Fibroblast of skin of left biceps (primary cell): ENCODE data around the gene MCCC2.
"Not testable (repeated sequence)": the region's sequence is repeated elsewhere in the genome, so short reads cannot be mapped to it uniquely, and the experiment has no call there.

Experiments used
- DNase-seq, 2 experiments: peaks; one replicate each; pipeline ENCODE4 v3.0.0-alpha.2; 2013; ENCODE audit warnings: low read depth in 2 of 2

Gene MCCC2

DNA sequence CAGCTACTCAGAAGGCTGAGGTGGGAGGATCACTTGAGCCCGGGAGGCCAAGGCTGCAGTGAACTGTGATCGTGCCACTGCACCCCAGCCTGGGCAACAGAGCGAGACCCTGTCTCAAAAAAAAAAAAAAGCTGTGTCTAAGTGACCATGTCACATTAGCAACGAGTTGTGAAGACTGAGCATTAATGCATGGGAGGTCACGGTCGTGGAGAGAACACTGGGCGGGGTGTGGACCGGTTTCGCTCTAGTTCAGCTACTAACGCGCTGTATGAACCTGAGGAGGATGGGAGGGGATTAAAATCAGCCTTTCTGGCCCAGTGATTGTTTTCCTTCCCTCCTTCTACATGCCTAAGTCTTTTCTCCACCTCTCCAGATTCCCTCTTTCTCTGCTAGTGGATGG, 75.2 kb downstream of the MCCC2 start:
- DNase-seq, result no peak

DNA sequence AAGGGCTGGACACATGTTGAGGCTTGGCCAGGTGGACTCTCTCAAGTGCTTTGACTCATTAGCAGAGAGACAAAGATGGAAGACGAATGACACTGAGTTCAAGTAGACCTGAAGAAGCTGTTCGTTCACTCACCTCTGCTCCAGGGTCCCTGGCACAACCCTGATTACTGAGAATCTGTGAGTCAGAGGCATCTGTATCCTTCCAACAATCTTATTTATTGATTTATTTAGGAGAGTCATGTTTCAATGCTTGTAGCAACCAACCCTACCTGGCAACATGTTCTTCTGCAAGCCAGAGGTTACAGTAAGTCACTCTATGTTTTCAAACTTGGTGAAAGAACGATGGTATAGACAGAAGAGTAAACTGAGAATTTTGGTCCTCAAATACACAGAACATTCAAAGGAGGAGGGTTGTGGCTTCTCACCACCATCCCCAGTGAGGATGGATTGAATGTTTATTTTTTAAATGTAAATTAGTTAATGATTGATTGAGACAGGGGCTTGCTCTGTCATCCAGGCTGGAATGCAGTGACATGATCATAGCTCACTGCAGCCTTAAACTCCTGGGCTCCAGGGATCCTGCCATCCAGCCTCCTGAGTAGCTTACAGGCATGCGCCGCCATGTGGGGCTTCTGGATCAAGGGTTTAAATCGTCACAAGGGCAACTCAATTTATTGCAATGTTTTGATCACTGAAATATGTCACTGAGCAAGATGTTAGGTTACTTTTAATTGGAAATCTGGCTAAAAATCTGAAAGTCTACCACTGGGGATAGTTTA, 76.2 kb downstream of the MCCC2 start:
- no peak for DNase-seq

DNA sequence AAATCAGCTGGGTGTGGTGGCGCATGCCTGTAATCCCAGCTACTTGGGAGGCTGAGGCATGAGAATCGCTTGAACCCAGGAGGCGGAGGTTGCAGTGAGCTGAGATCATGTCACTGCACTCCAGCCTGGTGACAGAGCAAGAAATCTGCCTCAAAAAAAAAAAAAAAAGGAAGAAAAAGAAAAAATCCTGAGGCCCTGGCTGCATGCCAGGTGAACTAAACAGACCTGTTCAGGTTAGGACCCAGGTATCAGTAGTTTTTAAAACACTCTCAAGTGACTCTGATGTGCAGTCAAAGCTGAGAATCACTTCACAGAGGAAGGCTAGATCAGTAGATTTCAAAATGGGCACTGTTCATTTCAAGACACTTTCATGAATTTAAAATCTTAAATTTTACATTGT, 77.5 kb downstream of the MCCC2 start:
- DNase-seq, result not testable (repeated sequence)

DNA sequence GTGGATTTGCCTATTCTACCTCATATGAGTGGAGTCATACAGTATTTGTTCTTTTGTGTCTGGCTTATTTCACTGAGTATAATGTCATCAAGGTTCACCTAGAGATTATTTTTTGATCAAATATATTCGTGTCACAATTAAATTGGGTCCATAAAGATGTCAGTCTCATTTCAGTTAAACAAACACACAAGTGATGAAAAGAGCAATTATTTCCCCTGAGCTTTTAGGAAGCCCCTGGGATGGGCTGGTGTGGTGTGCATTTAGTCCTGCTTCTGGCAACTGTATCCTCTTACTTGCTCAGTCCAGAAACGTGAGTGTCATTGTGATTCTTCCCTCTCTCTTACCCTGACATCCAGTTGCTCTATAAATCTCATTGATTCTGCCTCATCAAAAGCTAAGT, 79.2 kb downstream of the MCCC2 start:
- DNase-seq, result no peak

DNA sequence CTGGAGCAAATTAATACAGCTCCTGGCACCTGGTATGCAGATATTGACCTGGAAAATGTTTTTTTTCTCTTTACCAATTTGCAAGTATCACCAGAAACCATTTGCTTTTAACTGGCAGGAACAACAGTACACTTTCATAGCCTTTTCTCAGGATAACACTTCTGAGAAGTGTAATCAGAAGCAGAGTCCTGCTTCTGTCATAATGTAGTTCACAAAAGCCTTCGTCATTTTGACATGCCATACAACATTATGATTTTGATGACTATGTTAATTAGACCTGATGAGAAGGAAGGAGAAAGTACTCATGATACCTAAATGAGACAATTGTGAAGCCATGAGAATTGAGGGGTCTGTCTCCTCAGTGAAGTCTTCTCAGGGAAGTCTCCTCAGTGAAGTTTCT, 90.8 kb downstream of the MCCC2 start:
- no peak for DNase-seq

DNA sequence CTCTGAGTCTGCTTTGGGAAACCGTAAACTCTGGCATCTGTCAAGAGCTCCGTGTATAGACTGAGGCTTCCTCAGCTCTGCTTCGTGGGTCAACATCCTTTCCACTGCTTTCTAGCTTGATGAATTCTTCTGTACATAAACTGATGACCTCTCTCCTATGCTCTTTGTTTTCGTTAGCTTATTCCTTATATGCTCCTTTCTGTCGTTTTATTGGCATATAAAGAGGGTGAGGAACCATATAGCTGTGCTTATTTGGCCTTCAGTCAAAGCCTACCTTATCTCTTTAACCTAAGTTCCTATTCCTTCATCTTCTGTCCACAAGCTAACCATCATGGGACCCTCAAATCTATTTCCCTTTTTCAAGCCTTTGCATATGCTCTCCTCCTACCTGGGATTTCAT, 92.6 kb downstream of the MCCC2 start:
- DNase-seq, result no peak

DNA sequence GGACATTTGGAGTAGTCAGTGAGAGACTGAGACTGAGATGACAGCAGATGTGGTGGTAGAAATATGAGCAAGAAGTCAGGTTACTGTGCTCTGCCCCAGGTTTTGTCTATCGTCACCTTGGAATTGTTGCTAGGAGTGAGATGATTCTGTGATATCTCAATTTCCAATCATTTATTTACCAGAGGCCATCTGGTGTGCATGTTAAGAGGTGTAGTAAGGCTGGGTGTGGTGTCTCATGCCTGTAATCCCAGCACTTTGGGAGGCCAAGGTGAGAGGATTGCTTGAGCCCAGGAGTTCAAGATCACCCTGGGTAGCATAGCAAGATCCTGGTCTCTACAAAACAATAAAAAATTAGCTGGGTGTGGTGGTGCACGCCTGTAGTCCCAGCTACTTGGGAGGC, 93.4 kb downstream of the MCCC2 start:
- no peak for DNase-seq

DNA sequence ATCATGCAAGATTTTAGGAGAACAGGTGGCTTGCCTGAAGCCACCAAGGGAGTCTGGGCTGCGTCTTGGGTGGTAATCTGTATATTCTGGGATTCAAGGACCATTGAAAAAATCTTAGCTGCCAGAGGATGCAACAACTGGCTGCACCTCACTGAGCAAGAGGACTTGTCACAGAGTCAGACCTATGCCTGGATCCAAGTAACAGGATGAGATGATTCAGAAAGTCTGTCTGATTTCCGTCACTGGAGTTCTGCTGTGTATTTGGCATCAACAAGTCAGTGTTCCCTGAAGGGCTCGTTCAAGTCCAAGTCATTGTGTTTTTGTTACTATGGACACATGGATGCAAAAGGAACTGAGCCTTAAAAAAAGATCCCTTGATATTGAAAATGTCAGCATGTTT, 94.2 kb downstream of the MCCC2 start:
- DNase-seq, result no peak

DNA sequence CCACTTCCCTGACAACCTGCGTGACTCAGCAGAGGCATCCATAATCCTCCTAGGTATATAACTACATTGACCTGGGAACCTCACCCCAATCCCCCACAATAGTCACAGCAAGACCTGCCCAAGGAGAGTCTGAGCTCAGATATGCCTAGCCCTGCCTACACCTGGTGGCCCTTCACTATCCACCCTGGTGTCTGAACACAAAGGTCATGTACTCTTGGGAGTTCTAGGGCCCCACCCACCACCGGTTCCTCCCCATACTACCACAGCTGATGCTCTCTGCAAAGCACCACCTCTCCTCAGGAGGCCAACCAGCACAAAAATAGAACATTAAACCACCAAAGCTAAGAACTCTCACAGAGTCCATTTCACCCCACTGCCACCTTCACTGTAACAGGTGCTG, 97.2 kb downstream of the MCCC2 start:
- DNase-seq, result no peak

DNA sequence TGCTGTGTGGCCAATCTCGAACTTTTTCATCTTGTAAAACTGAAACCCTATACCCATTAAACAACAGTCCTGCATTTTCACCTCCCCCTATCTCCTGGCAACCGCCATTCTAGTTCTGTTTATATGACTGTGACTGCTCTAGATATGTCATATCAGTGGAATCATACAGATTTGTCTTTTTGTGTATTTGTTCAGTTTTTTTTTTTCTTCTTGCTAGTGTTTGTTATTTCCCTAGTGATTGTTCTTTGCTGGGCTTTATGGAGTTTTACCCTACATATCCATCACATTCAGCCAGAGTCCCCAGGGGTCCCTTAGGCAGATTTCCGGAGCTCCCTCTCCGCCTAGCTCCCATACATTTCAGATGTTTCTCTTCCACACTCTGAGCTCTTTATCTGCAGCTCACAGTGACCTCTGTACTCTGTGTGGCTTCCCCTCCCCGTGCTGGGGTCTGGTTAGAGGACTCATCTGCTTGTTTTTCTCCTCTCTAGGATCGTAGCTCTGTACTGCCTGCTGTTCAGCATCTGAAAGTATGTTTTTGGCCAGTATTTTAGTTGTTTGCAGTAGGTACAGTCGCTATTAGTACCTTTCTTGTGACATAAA, 106.8 kb downstream of the MCCC2 start:
- no peak for DNase-seq

DNA sequence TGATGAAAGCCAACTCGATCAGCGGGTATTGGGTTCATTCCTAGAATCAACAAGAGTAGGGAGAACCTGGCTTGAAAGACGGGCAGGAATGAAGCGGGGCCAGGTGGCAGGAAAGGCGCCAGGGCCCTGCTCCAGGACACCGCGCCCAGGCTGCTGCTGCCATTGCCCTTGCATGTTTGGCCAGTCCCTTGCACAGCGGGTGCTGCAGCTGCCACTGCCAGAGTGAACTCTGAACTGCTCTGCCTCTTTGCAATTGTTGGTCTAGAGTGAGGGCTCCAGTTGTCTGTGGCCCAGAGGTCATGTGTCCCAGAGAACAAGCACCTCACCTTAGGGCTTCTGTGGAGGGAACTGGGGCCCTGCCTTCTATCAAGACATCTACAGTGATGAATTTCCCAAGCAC, 107.9 kb downstream of the MCCC2 start:
- no peak for DNase-seq

DNA sequence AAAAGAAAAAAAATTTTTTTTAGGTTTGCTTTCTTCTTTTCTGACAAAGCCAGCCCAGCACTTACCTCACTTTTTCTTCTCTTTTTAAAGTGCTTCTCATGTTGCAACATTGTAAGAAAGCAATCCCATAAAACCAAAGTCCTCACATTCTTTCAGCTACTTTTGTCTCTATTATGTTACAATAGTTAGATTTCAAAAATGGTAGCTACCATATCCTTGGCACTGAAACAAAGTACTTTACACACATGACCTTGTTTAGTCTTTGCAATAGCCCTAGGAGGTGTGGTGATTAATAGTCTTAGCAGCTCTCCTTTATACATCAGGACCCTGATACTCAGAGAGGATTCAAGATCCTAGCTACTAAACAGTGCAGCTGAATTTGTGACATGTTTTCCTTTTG, 108.5 kb downstream of the MCCC2 start:
- DNase-seq, result no peak

DNA sequence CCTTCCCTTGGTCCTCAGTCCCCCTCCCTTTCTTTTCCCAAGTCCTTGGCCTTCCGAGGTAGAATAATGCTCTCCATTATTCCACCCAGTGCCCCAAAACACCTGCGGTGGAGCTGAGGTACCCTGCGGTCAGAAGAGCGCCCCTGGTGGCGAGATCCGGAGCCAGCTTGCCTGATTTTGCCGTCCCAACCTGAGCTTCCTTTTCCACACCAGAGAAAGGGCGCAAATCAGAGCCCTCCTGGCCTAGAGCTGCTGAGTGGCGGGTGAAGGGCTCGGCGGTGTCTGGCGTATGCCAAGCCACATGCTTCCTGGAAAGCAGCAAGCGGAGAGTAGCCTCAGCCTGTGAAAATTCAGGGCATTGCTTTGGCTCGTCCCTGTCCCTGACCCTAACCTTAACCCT, 110.8 kb downstream of the MCCC2 start:
- no peak for DNase-seq

DNA sequence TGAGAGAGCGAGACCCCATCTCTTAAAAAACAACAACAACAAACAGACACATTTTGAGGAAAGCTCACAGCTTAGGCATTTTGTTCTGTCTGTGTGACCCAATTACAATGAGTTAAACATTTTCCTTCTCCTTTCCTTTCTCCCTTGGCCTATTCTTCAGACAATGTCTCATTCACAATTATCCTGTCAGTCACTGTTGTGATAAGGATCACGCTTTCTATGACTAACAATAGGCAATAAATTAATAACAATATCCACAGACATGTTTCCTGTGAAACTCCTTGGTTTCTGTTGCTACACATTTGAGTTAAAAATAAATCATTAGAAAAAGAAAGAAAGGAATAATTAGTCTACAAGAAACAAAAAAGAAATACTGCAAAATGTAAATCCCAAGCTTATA, 112.1 kb downstream of the MCCC2 start:
- DNase-seq, result no peak

DNA sequence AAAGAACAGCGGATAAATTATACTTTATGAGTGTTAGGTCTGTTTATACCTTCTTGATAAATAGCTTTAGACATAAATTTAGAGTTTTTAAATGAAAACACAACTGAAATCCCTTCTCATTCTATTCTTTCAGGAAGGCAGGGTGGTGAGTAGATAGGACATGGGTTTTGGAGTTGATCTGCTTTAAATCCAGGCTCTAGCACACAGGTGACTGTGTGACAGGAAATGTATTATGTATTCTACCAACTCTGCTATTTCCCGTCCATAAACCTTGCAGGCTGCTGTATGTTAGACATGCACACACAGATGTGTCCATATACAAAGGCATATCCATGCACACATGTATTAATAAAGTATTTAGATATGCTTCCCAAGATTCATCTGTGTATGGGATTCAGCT, 112.6 kb downstream of the MCCC2 start:
- no peak for DNase-seq

DNA sequence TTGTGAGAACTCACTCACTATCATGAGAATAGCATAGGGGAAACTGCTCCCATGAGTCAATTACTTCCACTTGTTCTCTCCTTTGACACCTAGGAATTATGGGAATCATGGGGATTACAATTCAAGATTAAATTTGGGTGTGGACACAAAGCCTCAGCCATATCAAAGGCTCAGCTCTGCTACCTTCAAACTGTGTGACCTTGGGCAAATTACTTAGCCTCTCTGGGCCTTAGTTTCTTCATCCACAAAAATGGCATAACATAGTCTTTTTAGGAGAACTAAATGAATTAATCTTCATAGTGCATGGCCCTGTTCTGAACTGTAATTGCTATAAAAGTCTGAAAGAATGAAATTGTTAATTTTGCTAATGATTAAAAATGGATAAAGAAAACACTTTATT, 113.7 kb downstream of the MCCC2 start:
- no peak for DNase-seq

DNA sequence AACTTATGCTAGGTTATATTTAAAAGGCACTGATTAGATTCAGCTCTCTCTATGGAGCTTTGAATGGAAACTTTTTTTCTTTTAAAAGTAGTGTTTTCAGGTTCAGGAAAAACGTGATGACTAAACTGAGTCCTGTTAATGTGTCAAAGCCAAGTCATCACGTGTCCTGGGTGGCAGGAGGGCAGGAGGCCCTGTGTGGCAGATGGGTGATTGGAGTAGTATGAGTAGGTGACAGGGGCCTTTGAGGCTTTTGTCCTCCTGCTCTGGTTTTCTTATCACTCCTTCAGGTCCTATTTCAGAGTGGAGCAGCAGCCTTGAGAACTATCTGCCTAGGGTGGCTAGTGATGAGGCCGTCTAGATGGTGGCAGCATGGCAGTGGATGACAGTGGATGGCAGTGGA, 114.3 kb downstream of the MCCC2 start:
- DNase-seq, result no peak

DNA sequence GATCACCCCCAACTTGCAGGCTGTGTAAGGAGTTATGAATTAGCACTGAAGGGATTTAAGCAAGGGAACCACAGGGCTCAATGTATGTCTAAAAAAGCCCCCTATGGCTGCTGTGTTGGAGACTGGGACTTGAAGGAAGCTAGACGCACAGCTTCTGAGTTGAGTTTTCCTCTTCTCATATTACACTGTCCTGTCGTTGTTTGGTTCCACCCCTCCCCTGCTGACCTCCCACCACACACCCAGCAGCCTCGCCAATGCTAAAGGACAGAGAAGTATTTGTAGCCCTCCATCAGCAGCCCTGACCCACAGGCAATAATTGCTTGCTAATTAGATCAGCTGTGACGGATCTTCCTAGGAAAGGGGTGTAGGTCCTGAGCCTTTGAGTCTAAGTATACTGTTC, 116.8 kb downstream of the MCCC2 start:
- DNase-seq, result no peak

DNA sequence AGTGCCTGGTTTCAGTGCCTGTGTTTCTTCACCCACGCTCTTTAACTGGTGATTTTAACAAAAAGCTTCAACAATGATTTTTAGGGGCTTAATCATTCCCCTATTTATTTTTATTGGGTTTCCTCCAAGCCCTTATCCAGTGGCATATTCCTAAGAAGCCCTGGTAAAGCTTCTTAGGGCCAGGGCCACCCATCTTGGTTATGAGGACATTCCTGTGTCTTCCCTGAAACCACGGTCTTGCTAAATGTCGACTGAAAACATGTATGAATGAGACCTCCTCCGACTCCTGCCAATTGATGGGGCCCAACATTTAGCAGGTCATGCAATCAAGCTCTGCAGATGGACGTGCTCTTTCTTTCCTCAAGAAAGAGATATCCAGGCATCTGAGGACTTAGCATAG, 118.3 kb downstream of the MCCC2 start:
- DNase-seq, result no peak

DNA sequence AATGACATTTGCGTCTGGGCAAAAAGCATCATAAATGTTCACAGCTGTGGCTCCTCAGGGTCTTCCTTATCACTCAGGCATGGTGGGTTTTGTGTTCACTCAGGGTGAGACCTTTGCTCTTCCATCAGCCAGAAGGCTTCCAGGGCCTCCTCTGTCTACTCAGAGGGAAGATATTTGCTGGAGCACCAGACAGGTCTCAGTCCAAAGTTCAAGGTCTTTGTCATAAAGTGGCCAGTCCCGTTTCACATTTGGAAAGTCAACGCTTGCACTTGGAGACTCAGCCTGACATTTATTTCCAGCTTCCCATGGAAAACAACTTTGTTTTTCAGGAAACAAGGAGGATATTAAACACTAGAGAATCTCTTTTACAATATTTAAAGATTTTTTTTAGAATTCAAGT, 119.8 kb downstream of the MCCC2 start:
- DNase-seq, result no peak
